GM12872 (cell line): ENCODE data around the gene GLI1.

Experiments used
- TF ChIP-seq, protein P1 (sequence below): IDR thresholded peaks from 3 replicates; pipeline ENCODE4 v1.5.1; 2011; ENCODE audit warnings: low read depth, mild to moderate bottlenecking, low read length, moderate library complexity; ENCODE audit not compliant: insufficient read depth

The GLI1 gene

GRCh38 chr12:57434517-57435223, 24.9 kb upstream of the GLI1 start, which contains the start of gene INHBC:
Gene INHBC (plus strand): TSS chr12:57434784. CDS start chr12:57434887, 103 bp downstream.
- TF ChIP-seq, protein P1, sequence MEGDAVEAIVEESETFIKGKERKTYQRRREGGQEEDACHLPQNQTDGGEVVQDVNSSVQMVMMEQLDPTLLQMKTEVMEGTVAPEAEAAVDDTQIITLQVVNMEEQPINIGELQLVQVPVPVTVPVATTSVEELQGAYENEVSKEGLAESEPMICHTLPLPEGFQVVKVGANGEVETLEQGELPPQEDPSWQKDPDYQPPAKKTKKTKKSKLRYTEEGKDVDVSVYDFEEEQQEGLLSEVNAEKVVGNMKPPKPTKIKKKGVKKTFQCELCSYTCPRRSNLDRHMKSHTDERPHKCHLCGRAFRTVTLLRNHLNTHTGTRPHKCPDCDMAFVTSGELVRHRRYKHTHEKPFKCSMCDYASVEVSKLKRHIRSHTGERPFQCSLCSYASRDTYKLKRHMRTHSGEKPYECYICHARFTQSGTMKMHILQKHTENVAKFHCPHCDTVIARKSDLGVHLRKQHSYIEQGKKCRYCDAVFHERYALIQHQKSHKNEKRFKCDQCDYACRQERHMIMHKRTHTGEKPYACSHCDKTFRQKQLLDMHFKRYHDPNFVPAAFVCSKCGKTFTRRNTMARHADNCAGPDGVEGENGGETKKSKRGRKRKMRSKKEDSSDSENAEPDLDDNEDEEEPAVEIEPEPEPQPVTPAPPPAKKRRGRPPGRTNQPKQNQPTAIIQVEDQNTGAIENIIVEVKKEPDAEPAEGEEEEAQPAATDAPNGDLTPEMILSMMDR = no peak

GRCh38 chr12:57435293-57435692, 24.3 kb upstream of the GLI1 start:
- TF ChIP-seq, protein P1 = no peak

GRCh38 chr12:57438400-57438799, 21.2 kb upstream of the GLI1 start:
- TF ChIP-seq, protein P1 = no peak

- TF ChIP-seq, protein P1 = no peak
Measured at GRCh38 chr12:57439762-57440266, 19.8 kb upstream of the GLI1 start.

DNA sequence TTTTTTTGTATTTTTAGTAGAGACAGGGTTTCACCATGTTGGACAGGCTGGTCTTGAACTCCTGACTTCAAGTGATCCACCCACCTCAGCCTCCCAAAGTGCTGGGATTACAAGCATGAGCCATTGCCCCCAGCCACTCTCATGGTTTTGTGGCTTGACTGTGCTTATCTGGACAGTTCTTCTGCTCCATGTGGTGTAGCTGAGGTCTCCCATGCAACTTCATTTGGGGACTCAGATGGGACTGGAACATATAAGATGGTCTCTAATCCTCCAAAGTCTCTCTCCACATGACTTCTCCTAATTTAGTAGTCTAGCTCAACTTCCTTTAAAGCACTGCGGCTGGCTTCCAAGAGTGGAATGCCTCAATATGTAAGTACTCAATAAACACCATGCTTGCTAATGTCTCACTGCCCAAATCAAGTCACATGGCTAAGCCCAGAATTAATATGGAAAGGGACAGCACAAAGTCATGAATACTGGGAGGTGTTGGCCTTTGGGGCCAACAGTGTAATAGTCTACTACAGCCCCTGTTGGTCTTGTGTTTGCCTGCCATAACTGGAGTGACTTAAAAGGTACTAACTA, 17.6 kb upstream of the GLI1 start:
- TF ChIP-seq, protein P1 = no peak

DNA sequence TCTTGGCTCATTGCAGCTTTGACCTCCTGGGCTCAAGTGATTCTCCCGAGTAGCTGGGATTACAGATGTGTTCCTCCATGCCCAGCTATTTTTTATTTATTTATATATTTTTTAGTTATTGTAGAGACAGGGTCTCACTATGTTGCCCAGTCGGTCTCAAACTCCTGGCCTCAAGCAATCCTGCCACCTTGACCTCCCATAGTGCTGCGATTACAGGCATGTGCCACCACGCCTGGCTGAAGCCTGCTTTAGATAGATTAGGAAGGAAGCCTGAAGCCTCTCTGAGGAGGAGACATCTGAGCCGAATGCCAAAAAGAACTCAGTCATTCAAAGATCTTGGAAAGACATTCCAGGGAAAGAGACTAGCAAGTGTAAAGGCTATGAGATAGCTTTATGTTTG, 14.8 kb upstream of the GLI1 start:
- TF ChIP-seq, protein P1 = no peak

GRCh38 chr12:57446292-57446960, 13.2 kb upstream of the GLI1 start:
- TF ChIP-seq, protein P1 = no peak
